SH-SY5Y (cell line): ENCODE measurements around the gene PIBF1.

Experiments
- GATA2 ChIP-seq: IDR thresholded peaks from 2 replicates; pipeline ENCODE4 v1.6.1; 2011; ENCODE audit warnings: mild to moderate bottlenecking, low read depth, low read length
- GATA3 ChIP-seq: IDR thresholded peaks from 2 replicates; pipeline ENCODE4 v1.6.1; 2011; ENCODE audit warnings: low read depth, mild to moderate bottlenecking, low read length, moderate library complexity

DNA sequence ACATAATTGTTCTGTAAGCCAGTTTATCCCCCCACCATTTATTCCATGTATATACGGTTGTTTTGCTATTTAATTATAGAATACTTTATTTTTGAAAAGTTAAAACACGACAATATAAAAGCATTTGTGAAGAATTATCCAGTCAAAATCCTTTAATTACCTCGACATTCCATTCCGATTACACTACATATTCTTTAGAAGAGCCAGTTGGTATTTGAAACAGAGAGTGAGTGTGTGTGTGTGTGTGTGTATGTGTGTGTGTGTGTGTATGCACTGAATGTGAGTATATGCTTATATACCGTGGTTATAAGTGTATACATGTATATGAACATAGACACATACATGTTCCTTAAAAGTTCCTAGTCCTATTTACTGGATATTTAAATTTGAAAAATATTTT, 189.0 kb downstream of the PIBF1 start:
- TF ChIP-seq GATA3 = no peak
- no peak for TF ChIP-seq GATA2
